ENCODE data around the gene HNRNPA1. TPM values are rescaled to one million over a fixed set of nuclear protein-coding genes. Genes with fewer than 3 reads are reported as not detected.

Gene HNRNPA1
- total RNA-seq, 4 donors from 2014 or later, result 298 to 519 (median 435) TPM

- 97 to 98% methylated on average over 4 of the region's 4 CpGs for WGBS, 2 donors
- TF ChIP-seq CTCF (IDR thresholded peaks at IDR 0.05), result no peak
- no peak for TF ChIP-seq POLR2A (IDR thresholded peaks at IDR 0.05)
These were observed 27.3 kb upstream of the HNRNPA1 start for GRCh38 chr12:54253240-54253639.

GRCh38 chr12:54257332-54257731 lies 23.2 kb upstream of the HNRNPA1 start:
- H3K4me1 ChIP-seq, result peaks cover 42 to 55% of the 10 kb centered on the region in 2 donors
- intact Hi-C loops (cut with DNase I), result loop anchor here (10.0 kb wide), 1 partner anchor 107 kb away; the partner anchor contains the start of gene GPR84
- H3K9me3 ChIP-seq, result no peaks in the 10 kb centered on the region
- peaks cover 0 to 3% of the 10 kb centered on the region in 2 donors for H3K36me3 ChIP-seq
- no peaks in the 10 kb centered on the region for H3K27me3 ChIP-seq
- no peak for TF ChIP-seq POLR2A (IDR thresholded peaks at IDR 0.05)
- TF ChIP-seq CTCF (IDR thresholded peaks at IDR 0.05), result no peak
- peak overlapping the region; percentile 45 to 91 (median 77) for H3K27ac ChIP-seq
- WGBS, 2 donors, result 51 to 56% methylated on average over 8 of the region's 8 CpGs
- no peak overlapping the region for H3K4me3 ChIP-seq (replicated peaks in 1 of 3)
- DNase-seq, result peak; percentile 32 to 48

More at GRCh38 chr12:54253240-54253639, 27.3 kb upstream of the HNRNPA1 start:
- no peak for DNase-seq
- Histone ChIP-seq H3K4me1 (peaks cover 9 to 17% of the 10 kb centered on the region in 2 donors), H3K27ac (no peak overlapping the region), H3K4me3 (replicated peaks in 1 of 3) (no peak overlapping the region), H3K27me3 (no peaks in the 10 kb centered on the region), H3K9me3 (no peaks in the 10 kb centered on the region), H3K36me3 (peaks cover 0 to 3% of the 10 kb centered on the region in 2 donors)
- intact Hi-C loops (cut with DNase I), result loop anchor here (10.0 kb wide), 1 partner anchor 112 kb away; the partner anchor contains the start of gene GPR84

- intact Hi-C loops (cut with DNase I), result loop anchor here (10.0 kb wide), 1 partner anchor 107 kb away; the partner anchor contains the start of gene GPR84
These were observed 22.3 kb upstream of the HNRNPA1 start for GRCh38 chr12:54258201-54258681.

GRCh38 chr12:54259194-54260011 lies 21.1 kb upstream of the HNRNPA1 start:
- no peaks in the 10 kb centered on the region for H3K27me3 ChIP-seq
- intact Hi-C loops (cut with DNase I), result loop anchor here (10.0 kb wide), 1 partner anchor 105 kb away; the partner anchor contains the start of gene GPR84
- WGBS, 2 donors, result 5 to 7% methylated on average over 11 of the region's 11 CpGs

More at GRCh38 chr12:54258201-54258681, 22.3 kb upstream of the HNRNPA1 start:
- no peaks in the 10 kb centered on the region for H3K9me3 ChIP-seq
- TF ChIP-seq CTCF (IDR thresholded peaks at IDR 0.05) (no peak), POLR2A (IDR thresholded peaks at IDR 0.05) (no peak)
- H3K36me3 ChIP-seq, result peaks cover 0 to 3% of the 10 kb centered on the region in 2 donors
- H3K27ac ChIP-seq, result peak overlapping the region; percentile 72 to 91 (median 77)
- H3K4me1 ChIP-seq, result peaks cover 45 to 62% of the 10 kb centered on the region in 2 donors
- DNase-seq, result no peak
- no peaks in the 10 kb centered on the region for H3K27me3 ChIP-seq
- H3K4me3 ChIP-seq (replicated peaks in 1 of 3), result no peak overlapping the region

More at GRCh38 chr12:54259194-54260011, 21.1 kb upstream of the HNRNPA1 start:
- Histone ChIP-seq H3K9me3 (no peaks in the 10 kb centered on the region), H3K36me3 (peaks cover 0 to 3% of the 10 kb centered on the region in 2 donors), H3K27ac (peak overlapping the region; percentile 72 to 91 (median 77)), H3K4me1 (peaks cover 45 to 62% of the 10 kb centered on the region in 2 donors), H3K4me3 (replicated peaks in 1 of 3) (peak overlapping the region in 2 of 3 donors; percentile 12 to 27)
- TF ChIP-seq POLR2A (IDR thresholded peaks at IDR 0.05) (peak in 1 of 2 donors; percentile 64), CTCF (IDR thresholded peaks at IDR 0.05) (no peak)
- peak; percentile 87 to 88 for DNase-seq

All from thyroid gland (tissue), 4 donors.